H4 (cell line): Measurements from ENCODE around the gene ZNF71. TPM values are rescaled to one million over a fixed set of nuclear protein-coding genes. Genes with fewer than 3 reads are reported as not detected.
"Not testable (repeated sequence)": the region's sequence is repeated elsewhere in the genome, so short reads cannot be mapped to it uniquely, and the experiment has no call there.

ENCODE experiments used
- DNase-seq: peaks from one replicate; pipeline ENCODE4 v3.0.0-alpha.2; 2015; ENCODE audit warnings: low spot score
- total RNA-seq: library from RNA; depleted of rRNA; stranded (reverse); fragments of >200 nt; shearing (Covaris generic); gene quantifications from 2 replicates; pipeline ENCODE4 v1.2.3, GENCODE V29; 2014

ZNF71 gene
- total RNA-seq, 1 experiment from 2014 or later = 13.2 TPM

GRCh38 chr19:56622374-56622773, 27.3 kb downstream of the ZNF71 start:
- no peak for DNase-seq

DNA sequence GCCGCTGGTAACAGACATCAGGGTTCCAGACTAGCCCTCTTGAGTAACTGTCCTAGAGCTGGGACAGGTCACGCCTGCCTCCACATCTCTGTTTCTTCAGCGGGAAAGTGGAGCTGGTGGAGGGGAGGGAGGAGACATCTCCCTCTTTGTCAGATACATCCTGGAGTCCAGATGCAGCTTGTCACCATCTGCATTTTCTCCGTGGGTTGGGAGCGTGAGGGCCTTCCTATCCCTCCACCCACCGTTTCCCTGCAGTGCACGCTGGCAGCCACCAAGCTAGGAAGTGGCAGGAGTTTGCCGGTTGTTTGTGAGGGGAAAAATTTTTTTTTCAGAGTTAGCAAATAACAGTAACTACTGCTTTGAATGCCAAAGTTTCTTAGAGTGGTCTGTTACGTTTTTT, 27.9 kb downstream of the ZNF71 start:
- DNase-seq = no peak

DNA sequence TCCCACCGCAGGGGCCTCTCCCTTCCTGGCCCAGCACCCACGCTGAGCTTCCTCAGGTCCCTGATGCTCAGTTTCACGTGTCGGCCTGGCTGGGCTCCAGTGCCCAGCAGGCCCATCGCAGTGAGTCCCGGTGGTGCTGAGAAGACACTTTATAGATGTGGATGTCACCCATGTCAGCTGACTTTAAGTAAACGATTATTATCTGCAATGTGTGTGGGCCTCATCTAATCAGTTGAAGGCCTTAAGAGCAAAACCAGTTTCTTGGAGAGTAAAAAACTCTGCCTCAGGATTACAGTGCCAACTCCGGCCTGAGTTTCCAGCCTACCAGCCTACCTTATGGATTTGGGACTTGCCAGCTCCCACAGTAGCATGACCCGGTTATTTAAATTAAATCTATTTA, 30.6 kb downstream of the ZNF71 start:
- no peak for DNase-seq

- no peak for DNase-seq
These were observed 37.9 kb downstream of the ZNF71 start for GRCh38 chr19:56633021-56633420.

DNA sequence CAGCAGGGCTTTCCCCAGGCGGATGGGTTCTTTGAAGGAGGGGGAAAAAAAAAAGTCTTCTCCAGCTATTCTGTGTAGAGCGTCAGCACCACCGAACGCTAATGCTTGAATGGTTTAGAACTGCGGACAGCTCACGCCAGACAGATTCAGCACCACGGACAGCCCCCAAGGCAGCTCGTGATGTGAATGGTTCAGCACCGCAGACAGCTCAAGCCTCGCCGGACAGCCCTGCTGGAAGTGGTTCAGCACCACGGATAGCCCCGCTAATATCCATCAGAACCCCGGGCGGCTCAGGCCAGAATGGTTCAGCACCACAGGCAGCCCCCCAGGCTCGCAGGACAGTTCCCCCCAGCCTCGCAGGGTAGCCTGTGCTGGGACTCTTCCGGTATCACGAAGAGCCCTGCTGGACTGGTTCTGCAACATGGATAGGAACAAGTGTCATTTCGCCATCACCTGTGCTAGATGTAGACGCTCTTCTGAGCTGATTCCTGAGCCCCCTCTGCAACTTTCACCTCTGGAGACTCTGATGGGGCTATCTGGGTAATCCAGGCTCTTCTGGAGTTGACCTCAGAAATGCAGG, 43.0 kb downstream of the ZNF71 start:
- DNase-seq = peak; percentile 88

GRCh38 chr19:56639217-56639616, 44.1 kb downstream of the ZNF71 start:
- DNase-seq = no peak

- no peak for DNase-seq
These were observed 47.8 kb downstream of the ZNF71 start, which contains the start of gene SMIM17 for GRCh38 chr19:56642711-56643459. Gene SMIM17 (plus strand): TSS chr19:56643159. CDS start chr19:56645668, 2,509 bp downstream.

DNA sequence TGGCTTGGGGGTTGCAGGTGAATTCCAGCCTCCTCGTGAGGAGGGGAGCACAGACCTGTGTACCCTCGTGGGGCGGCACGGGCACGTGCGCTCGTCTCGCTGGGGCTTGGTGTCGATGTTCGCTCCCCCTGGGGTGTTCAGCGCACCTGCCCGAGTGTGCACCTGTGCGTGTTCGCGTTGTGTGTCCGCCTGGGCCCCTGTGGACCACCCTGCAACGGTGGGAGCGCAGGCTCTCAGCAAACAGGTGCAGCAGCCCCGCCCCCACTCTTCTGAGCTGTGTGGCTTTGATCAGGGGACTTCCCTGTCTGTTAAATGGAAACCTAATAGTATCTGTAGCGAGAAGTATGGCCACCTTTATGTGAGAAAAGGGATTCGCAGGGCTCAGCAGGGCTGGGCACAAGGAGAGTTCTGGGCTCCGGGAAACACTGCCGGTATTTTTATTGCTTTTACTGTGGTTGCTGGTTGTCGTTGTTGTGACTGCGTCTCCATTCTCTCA, 48.4 kb downstream of the ZNF71 start:
- no peak for DNase-seq

- no peak for DNase-seq
These were observed 59.0 kb downstream of the ZNF71 start for GRCh38 chr19:56654151-56654550.

- no peak for DNase-seq
These were observed 65.4 kb downstream of the ZNF71 start for GRCh38 chr19:56660381-56661107.

DNA sequence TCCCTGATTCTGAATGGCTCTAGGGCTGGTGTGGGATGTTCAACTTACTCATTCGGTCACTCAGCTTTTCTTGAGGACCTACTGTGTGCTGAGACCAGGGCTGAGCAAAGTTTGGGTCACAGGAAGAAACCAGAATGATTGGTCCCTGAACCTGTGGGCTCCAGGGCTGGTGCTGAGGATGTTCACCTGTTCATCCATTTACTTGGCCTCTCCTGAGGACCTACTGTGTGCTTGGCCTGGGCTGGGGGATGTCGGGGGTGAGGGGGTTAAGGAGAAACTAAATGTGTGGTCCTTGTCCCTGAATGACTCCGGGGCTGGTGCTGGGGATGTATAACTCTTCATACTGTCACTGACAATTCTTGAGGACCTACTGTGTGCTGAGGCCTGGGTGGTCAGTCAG, 66.1 kb downstream of the ZNF71 start:
- DNase-seq = no peak

GRCh38 chr19:56663931-56664500, 68.9 kb downstream of the ZNF71 start:
- no peak for DNase-seq

- DNase-seq = no peak
These were observed 69.4 kb downstream of the ZNF71 start for GRCh38 chr19:56664511-56664910.

- DNase-seq = no peak
These were observed 72.3 kb downstream of the ZNF71 start for GRCh38 chr19:56667311-56667870.

DNA sequence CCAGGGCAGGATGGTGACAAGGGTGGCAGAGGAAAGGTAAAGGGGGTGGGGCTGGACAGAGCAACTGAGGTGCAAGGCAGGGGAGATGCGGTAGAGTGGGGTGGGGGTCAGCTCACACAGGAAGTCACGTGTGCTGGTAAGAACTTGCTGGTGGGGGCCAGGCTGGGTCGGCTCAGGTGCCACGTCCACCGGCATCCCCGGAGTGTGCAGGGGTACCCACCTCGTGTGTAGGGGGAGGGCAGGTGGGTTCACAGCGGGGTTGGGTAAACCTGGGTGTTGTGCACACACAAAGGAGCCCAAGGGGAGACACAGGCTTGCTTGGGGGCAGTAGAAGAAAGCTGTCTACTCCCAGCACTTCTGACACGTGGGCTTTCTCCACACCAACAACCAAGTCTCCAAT, 73.6 kb downstream of the ZNF71 start:
- no peak for DNase-seq

DNA sequence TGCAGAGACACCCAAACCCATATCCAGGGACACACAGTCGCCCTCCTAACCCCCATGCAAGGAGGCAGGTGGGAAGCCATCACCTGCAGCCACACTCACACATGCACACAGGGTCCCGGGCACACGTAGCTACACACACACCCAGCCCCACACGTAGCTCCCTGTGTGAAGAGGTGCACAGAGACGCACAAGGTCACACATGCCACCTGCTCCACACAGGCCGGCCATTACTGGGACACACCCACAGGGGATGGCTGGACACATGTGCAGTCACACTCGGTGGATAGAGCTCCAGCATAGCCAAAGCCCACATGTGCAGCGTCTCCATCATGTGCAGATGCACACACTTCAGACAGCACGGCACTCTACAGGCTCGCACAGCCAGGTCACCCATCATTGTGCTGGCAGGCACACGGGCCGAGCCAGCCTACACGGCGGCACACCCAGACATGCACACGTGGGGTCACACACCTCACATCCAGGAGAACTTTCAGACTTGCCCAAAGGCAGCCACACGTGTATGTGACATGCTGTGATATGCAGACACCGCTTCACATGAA, 75.4 kb downstream of the ZNF71 start:
- no peak for DNase-seq

- no peak for DNase-seq
These were observed 76.0 kb downstream of the ZNF71 start for GRCh38 chr19:56670961-56671612.

DNA sequence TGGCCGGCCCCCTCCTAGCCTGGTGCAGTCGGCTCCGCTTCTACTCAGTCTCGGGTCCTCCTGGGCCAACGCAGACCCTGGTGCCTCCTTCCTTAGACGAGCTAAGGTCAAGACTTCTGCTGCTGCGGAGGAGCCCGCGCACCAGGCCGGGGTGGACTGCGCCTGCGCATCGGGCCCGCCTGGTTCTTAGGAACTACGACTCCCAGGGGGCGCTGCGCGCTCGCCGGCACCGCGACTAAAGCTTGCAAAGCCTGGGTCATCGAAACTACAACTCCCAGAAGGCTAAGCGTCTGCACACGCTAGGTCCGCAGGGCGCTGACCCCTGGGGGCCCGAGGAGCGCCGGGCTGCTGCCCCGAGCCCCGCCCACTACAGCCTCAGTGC, 76.5 kb downstream of the ZNF71 start, which contains the start of gene ZNF835:
TSS of gene ZNF835 (minus strand) at position 145 of the 382 bp plus-strand sequence. CDS start 6,559 bp downstream, outside the sequence.
- no peak for DNase-seq

- DNase-seq = not testable (repeated sequence)
These were observed 77.5 kb downstream of the ZNF71 start for GRCh38 chr19:56672610-56673009.
